Activated T-helper 2 cell treated with anti-CD3 and anti-CD28 coated beads, Interferon-gamma antibody, Interleukin-2, Interleukin-4, amounts not matched to agents 10 μg/mL and 5 μg/mL and 100 μg/mL, durations not matched to agents 14 hours and 24 hours and 36 hours (primary cell): ENCODE data around the gene TIMM23. TPM values are rescaled to one million over a fixed set of nuclear protein-coding genes. Genes with fewer than 3 reads are reported as not detected.
"Not testable (repeated sequence)": the region's sequence is repeated elsewhere in the genome, so short reads cannot be mapped to it uniquely, and the experiment has no call there.

Experiments
- DNase-seq: peaks from one replicate; pipeline ENCODE4 v3.0.0; 2021; ENCODE audit warnings: low spot score
- H3K27ac Mint-ChIP-seq: one replicate; pipeline ENCODE4 v1.8.0; 2021; ENCODE audit warnings: mixed read lengths
- H3K27me3 Mint-ChIP-seq: one replicate; pipeline ENCODE4 v1.8.0; 2021; ENCODE audit warnings: low read depth, mixed read lengths
- H3K36me3 Mint-ChIP-seq: one replicate; pipeline ENCODE4 v1.8.0; 2021; ENCODE audit warnings: low read depth, mixed read lengths
- H3K4me1 Mint-ChIP-seq: one replicate; pipeline ENCODE4 v1.8.0; 2021; ENCODE audit warnings: low read depth, mixed read lengths
- H3K4me3 Mint-ChIP-seq: one replicate; pipeline ENCODE4 v1.8.0; 2021; ENCODE audit warnings: low read depth, mild to moderate bottlenecking, moderate library complexity, mixed read lengths
- H3K9me3 Mint-ChIP-seq: one replicate; pipeline ENCODE4 v1.8.0; 2021; ENCODE audit warnings: mixed read lengths
- intact Hi-C: fragments of 100-400 bp; cut with micrococcal nuclease; formaldehyde crosslinking; loops from one replicate; pipeline ENCODE4 v1.15.1; 2023
- total RNA-seq: library from RNA; stranded (reverse); gene quantifications from 2 replicates; pipeline ENCODE4 v1.2.3, GENCODE V29; 2022

Gene TIMM23
- total RNA-seq, 1 donor from 2014 or later: 93.6 TPM

DNA sequence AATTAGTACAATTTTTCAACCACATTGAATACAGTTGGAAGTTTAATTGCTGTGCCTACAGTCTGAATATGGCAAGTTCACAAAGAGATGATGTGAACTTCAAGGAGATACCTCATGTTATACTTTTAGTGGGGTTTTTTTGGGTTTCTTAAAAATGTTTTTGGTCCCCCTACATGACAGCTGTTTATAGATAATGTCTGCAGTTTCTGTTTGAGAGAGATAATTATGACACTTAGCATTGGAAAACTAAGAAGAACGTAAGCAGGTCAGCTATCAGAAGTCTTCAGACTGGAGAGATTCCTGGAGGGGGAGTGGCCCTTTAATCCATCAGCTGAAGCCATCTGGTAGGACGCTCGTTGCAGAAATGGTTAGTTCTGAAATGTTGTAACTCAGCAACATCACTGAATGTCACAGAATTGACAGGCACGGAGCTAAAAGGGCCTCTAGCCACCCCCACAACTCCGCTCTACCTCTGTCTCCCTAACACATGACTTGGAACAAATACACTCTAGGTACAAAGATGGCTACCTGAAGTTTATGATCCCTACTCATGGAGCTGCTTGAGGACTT is 29.0 kb downstream of the TIMM23 start:
- Mint-ChIP-seq H3K9me3 (no peaks in the 10 kb centered on the region), H3K27ac (no peak overlapping the region), H3K4me3 (no peak overlapping the region), H3K4me1 (no peaks in the 10 kb centered on the region), H3K36me3 (peaks cover 85% of the 10 kb centered on the region), H3K27me3 (no peaks in the 10 kb centered on the region)
- intact Hi-C loops: no loop called here
- no peak for DNase-seq

DNA sequence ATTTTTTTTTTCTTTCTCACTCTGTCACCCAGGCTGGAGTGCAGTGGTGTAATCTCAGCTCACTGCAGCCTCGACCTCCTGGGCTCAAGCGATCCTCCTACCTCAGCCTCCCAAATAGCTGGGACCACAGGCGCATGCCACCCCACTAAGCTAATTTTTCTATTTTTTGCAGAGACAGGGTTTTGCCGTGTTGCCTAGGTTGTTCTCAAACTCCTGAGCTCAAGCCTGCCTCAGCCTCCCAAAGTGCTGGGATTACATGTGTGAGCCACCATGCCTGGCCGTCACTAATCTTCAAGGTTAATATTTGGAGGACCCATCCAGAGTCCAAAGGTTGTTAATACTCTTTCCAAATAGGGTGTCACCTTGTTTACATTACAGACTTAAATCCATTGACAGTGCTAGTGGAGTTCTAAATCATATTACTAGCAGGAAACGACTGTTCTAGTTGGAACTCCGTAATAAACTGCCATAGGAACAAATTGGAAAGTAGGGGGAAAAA is 29.9 kb downstream of the TIMM23 start:
- H3K4me3 Mint-ChIP-seq, H3K27me3 Mint-ChIP-seq, H3K27ac Mint-ChIP-seq, H3K9me3 Mint-ChIP-seq, H3K4me1 Mint-ChIP-seq, intact Hi-C loops, DNase-seq: not testable (repeated sequence)
- peaks cover 87% of the 10 kb centered on the region for H3K36me3 Mint-ChIP-seq

DNA sequence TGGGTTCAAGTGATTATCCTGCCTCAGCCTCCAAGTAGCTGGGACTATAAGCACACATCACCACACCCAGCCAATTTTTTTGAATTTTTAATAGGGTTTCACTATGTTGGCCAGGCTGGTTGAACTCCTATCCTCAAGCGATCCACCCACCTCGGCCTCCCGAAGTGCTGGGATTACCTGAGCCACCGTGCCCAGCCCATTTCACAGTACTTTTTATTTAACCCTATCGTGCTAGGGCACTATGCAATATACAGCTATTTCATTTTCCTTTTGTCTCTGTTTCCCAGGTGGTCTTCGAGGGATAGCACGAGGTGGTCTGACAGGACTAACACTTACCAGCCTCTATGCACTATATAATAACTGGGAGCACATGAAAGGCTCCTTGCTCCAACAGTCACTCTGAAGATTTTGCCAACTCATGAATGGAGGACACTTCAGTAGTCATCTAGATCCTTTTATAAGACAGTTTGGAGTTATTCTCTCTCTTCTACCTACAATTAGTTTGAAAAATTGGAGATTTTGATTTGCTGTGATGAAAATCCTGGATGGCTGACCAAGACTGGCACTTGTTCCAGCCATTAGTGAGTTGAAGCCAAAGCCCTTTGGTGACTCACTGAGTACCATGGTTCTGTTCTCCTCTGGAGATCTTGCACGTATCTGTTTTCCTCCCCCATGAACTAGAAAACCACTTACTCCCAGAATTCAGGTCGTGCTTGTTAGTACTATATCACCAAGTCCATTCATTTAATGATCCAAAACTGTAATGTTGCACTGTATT is 30.8 kb downstream of the TIMM23 start:
- Mint-ChIP-seq H3K27me3 (no peaks in the 10 kb centered on the region), H3K4me1 (no peaks in the 10 kb centered on the region), H3K36me3 (peaks cover 87% of the 10 kb centered on the region), H3K27ac (no peak overlapping the region), H3K9me3 (no peaks in the 10 kb centered on the region), H3K4me3 (no peak overlapping the region)
- DNase-seq: no peak
- intact Hi-C loops: no loop called here

DNA sequence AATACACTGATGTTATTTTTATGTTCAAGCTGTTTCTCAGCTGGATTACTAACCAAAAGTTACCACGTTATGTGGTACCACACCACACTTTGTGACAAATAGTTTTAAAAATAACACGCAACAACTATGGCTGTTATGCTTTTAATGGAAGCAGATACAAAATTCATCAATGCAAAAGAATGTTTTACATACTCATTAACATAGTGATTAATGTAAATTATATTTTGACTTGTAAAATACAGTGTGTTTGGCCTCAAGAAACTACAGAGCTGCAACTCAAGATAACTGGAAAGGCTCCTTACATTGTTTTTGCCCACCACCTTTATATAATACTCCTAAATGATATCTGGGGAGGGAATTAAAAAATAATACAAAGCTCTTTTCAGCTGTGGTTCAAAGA is 32.7 kb downstream of the TIMM23 start:
- Mint-ChIP-seq H3K4me1 (no peaks in the 10 kb centered on the region), H3K9me3 (no peaks in the 10 kb centered on the region), H3K27me3 (no peaks in the 10 kb centered on the region), H3K27ac (no peak overlapping the region), H3K4me3 (no peak overlapping the region), H3K36me3 (peaks cover 87% of the 10 kb centered on the region)
- intact Hi-C loops: loop anchor here (1.0 kb wide), 1 partner anchor 14 kb away; no protein-coding TSS in a partner anchor
- no peak for DNase-seq

DNA sequence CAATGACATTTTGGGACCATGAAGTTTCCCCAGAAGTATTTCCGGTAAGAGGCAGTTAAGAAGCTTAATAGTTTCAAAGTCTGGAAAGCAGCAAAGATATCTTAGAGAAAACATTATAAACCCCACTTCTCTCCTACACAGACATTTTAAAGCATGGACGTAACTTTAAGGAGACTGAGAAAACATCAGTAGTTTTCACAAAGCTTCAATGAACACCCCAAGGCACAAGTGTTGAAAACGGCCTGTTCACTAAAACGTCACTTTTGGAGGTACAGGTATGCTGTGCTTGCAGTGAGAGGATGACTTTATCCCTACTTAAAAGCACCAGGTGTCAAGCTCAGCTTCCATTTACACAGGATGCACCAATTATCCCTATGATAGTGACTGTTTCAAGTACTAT is 33.1 kb downstream of the TIMM23 start:
- H3K36me3 Mint-ChIP-seq: peaks cover 86% of the 10 kb centered on the region
- H3K4me3 Mint-ChIP-seq: no peak overlapping the region
- H3K27me3 Mint-ChIP-seq: no peaks in the 10 kb centered on the region
- intact Hi-C loops: no loop called here
- DNase-seq: no peak
- no peaks in the 10 kb centered on the region for H3K4me1 Mint-ChIP-seq
- H3K27ac Mint-ChIP-seq: no peak overlapping the region
- H3K9me3 Mint-ChIP-seq: no peaks in the 10 kb centered on the region

DNA sequence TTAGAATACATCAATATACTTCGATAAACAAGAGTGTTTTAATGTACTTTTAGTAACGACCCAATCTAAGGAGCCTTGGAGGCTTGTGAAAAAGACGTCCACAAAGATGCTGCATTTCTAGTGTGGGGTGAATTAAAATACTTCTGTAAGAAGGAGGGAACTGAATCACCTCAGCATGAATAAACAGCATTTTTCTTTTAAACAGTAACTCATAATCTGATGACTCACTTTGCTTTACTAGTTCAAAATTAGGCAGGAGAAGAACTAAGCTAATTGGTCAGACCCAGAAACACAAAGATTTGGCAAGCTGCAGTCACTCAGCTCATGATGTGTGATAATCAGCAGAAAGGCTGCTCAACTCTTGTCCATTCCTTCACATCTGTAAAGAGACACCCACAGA is 33.9 kb downstream of the TIMM23 start:
- intact Hi-C loops: no loop called here
- Mint-ChIP-seq H3K27me3 (no peaks in the 10 kb centered on the region), H3K9me3 (no peaks in the 10 kb centered on the region), H3K4me3 (no peak overlapping the region), H3K36me3 (peaks cover 86% of the 10 kb centered on the region), H3K27ac (no peak overlapping the region), H3K4me1 (no peaks in the 10 kb centered on the region)
- DNase-seq: no peak

DNA sequence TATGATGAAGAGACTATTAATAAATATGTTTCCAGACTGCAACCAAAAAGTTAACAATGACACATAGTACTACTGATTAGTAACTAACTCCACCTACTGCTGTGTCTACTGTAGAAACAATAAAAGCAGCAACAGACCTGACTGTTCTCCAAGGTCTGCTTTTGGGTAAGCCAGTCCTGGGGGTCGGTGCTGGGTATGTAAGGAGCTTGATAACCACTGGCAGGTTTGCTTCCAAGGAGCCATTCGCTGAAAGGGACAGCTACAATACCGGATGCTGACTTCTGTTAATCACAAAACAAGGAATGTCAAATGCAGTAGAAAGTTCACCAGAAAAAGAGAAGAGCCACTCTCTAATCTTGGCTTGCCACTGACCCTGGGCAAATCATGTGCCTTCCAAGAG is 40.5 kb downstream of the TIMM23 start:
- Mint-ChIP-seq H3K4me1 (peaks cover 5% of the 10 kb centered on the region), H3K27me3 (no peaks in the 10 kb centered on the region), H3K4me3 (no peak overlapping the region), H3K27ac (no peak overlapping the region), H3K36me3 (peaks cover 76% of the 10 kb centered on the region), H3K9me3 (no peaks in the 10 kb centered on the region)
- no peak for DNase-seq
- intact Hi-C loops: no loop called here

DNA sequence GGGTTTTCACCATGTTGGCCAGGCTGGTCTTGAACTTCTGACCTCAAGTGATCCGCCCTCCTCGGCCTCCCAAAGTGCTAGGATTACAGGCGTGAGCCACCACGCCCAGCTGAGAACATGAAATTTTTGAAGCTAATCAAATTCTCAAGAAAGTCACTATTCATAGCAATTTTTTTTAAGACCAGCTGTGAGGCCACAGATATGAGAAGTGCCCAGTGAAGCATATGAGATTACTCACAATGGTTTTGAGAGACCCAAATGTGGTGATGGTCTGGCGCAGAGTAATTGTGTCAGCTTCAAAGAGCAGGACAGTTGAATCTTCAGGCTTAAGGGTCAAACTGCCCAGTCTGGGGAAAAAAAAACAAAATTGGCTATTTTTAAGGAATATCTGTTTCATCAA is 41.9 kb downstream of the TIMM23 start:
- no peak overlapping the region for H3K4me3 Mint-ChIP-seq
- intact Hi-C loops: no loop called here
- peaks cover 63% of the 10 kb centered on the region for H3K36me3 Mint-ChIP-seq
- DNase-seq: no peak
- peaks cover 14% of the 10 kb centered on the region for H3K4me1 Mint-ChIP-seq
- H3K27ac Mint-ChIP-seq: no peak overlapping the region
- H3K27me3 Mint-ChIP-seq: no peaks in the 10 kb centered on the region
- no peaks in the 10 kb centered on the region for H3K9me3 Mint-ChIP-seq

DNA sequence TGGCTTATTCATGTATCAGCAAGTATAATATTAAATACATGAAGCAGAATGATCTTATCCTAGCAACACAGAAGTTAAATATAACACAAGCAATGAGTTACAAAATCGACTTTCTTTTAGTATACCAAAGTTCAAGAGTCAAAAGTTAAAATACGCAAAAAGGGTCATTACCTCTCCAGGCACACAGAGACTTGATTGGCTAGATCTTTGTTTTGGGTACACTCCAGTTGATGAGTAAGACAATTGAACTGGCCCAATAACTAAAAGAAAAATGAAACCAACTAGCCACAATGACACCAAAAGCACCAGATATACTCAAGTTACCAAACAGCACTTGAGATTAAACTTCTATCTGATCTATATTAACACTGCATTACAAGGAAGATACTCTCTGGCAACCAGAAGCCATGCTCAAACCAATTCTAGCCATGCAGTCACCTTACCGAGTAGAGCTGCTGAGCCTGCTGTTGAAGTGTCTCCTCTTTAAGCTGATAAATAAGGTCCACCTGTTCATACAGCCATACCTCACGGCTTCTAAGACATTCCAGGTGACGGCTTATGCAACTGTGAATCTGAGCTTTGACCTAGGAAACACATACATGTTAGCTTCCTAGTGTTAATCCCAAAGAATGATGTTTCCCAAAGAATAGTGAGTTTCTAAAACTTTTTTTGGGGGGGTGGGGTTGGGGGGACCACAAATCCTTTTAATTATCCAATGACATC is 42.6 kb downstream of the TIMM23 start:
- H3K4me3 Mint-ChIP-seq: no peak overlapping the region
- peaks cover 20% of the 10 kb centered on the region for H3K4me1 Mint-ChIP-seq
- intact Hi-C loops: no loop called here
- H3K27me3 Mint-ChIP-seq: no peaks in the 10 kb centered on the region
- H3K27ac Mint-ChIP-seq: no peak overlapping the region
- peaks cover 56% of the 10 kb centered on the region for H3K36me3 Mint-ChIP-seq
- no peaks in the 10 kb centered on the region for H3K9me3 Mint-ChIP-seq
- DNase-seq: no peak

DNA sequence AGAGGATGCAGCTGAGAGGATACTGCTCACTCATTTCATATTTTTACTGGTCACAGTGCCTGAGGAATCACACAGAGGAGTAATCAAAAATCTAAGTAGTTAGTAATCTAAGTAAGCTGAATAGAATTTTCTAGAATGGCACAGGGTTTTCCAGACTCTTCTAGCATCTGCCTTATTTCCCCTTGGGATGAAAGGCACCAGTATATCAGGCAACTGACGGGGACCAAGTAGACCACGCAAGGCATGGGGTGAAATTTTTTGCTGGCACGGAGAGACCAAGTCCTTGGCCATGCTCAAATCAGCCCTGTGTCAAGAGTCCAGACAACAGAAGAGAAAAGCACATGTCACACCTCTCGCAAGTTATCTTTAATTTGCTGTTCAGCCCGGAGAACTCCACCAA is 43.9 kb downstream of the TIMM23 start:
- Mint-ChIP-seq H3K27ac (no peak overlapping the region), H3K36me3 (peaks cover 45% of the 10 kb centered on the region), H3K9me3 (no peaks in the 10 kb centered on the region), H3K4me3 (no peak overlapping the region), H3K27me3 (no peaks in the 10 kb centered on the region), H3K4me1 (peaks cover 31% of the 10 kb centered on the region)
- intact Hi-C loops: no loop called here
- no peak for DNase-seq

DNA sequence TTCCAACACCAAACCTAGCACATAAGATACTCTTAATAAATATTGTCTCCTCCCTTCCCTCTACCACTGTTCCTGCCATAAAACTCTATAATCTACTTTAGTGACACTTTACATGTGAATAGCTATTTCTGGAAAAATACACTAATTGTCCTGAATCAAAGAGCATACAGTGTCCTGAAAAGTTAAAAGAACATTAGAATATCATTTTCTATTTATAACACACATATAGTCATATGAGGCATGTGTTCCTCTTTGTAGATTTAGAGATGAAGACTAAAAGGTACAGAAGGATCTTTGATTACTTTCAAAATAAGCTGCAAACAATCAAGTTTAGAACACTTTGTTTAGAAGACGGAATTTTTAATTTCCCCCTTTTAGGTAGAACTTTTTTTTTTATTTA is 44.5 kb downstream of the TIMM23 start:
- H3K27ac Mint-ChIP-seq: no peak overlapping the region
- peaks cover 42% of the 10 kb centered on the region for H3K36me3 Mint-ChIP-seq
- no peaks in the 10 kb centered on the region for H3K27me3 Mint-ChIP-seq
- DNase-seq: no peak
- no peak overlapping the region for H3K4me3 Mint-ChIP-seq
- no peaks in the 10 kb centered on the region for H3K9me3 Mint-ChIP-seq
- H3K4me1 Mint-ChIP-seq: peaks cover 33% of the 10 kb centered on the region
- intact Hi-C loops: no loop called here

DNA sequence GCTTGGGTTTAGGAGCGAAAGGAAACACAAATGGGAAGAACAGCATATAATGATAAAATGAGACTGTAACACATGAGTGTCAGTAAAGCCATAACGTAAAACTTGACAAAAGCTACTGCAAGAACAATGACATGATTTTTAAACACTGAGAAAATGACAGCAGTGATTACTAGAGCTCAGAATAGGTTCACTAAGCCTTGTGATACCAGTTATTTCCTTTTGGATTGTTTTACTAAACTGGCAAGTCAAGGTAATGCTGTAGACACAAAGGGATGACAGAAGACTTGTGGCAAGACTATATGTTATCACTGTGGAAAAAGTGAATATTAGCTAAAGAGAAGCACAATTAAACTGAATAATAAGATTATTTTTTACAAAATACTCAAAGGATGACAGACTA is 45.4 kb downstream of the TIMM23 start:
- H3K9me3 Mint-ChIP-seq: no peaks in the 10 kb centered on the region
- H3K4me1 Mint-ChIP-seq: peaks cover 38% of the 10 kb centered on the region
- H3K36me3 Mint-ChIP-seq: peaks cover 41% of the 10 kb centered on the region
- H3K27me3 Mint-ChIP-seq: no peaks in the 10 kb centered on the region
- H3K4me3 Mint-ChIP-seq: no peak overlapping the region
- DNase-seq: no peak
- no peak overlapping the region for H3K27ac Mint-ChIP-seq
- intact Hi-C loops: no loop called here
